B cell (primary cell): ENCODE measurements around the gene OR52N1. TPM values are rescaled to one million over a fixed set of nuclear protein-coding genes. Genes with fewer than 3 reads are reported as not detected.

Source experiments
- ATAC-seq: fragments of 200-7000 bp; cut with Tn5 transposase; one replicate; pipeline ENCODE4 v1.10.0; 2021; ENCODE audit warnings: low read depth, mild to moderate bottlenecking, moderate number of reproducible peaks, moderate library complexity
- CTCF ChIA-PET: fragments of 350-600 bp; sonication (Branson Sonifier 250); formaldehyde crosslinking; loops from one replicate; lab custom pipeline; 2021; ENCODE audit warnings: antibody characterized with exemption, inconsistent platforms; lab: Charles Lee
- POLR2A ChIA-PET: fragments of 350-600 bp; sonication (Branson Sonifier 250); formaldehyde crosslinking; loops from one replicate; lab custom pipeline; 2021; ENCODE audit warnings: antibody characterized with exemption; lab: Charles Lee
- DNase-seq: peaks from one replicate; pipeline ENCODE4 v3.0.0; 2013
- H2AFZ ChIP-seq: 2 replicates; pipeline ENCODE4 v1.6.1; 2012; ENCODE audit warnings: mild to moderate bottlenecking, low read depth, low read length; ENCODE audit not compliant: insufficient read depth, poor library complexity, severe bottlenecking
- H3K27ac ChIP-seq, 2 donors: 1 replicate in 1 of 2; 2 replicates in 1 of 2; pipeline ENCODE4 v1.5.1; 2012 to 2013; ENCODE audit warnings: low read length in 2 of 2, mild to moderate bottlenecking in 2 of 2, moderate library complexity in 1 of 2
- H3K27me3 ChIP-seq, 4 experiments: fragments of 200-600 bp in 1 of 4; sonication (generic) in 1 of 4; replicated peaks in 1 of 4; 1 replicate in 2 of 4; 2 replicates in 2 of 4; pipeline versions ENCODE4 v1.6.1 to v1.7.0; 2013 to 2016; ENCODE audit warnings: low read length in 3 of 4, mild to moderate bottlenecking in 2 of 4, mixed read lengths in 1 of 4, moderate library complexity in 1 of 4; ENCODE audit not compliant: insufficient read depth in 4 of 4, control insufficient read depth in 3 of 4; ENCODE audit errors: control extremely low read depth in 1 of 4
- H3K36me3 ChIP-seq, 2 experiments: replicated peaks in 1 of 2; 1 replicate in 1 of 2; 2 replicates in 1 of 2; pipeline versions ENCODE4 v1.6.1 to v1.7.1; 2013; ENCODE audit warnings: low read length in 1 of 2; ENCODE audit not compliant: insufficient read depth in 2 of 2, control insufficient read depth in 1 of 2; ENCODE audit errors: control extremely low read depth in 1 of 2, extremely low read depth in 1 of 2
- H3K4me1 ChIP-seq, 2 donors: fragments of 200-600 bp in 1 of 2; sonication (generic) in 1 of 2; 1 replicate in 1 of 2; 2 replicates in 1 of 2; pipeline versions ENCODE4 v1.5.1 to v1.6.1; 2013 to 2017; ENCODE audit warnings: low read length in 2 of 2; ENCODE audit not compliant: control insufficient read depth in 2 of 2, insufficient read depth in 2 of 2
- H3K4me2 ChIP-seq: replicated peaks from 2 replicates; pipeline ENCODE3; 2012; ENCODE audit warnings: mild to moderate bottlenecking, low read depth, low read length; ENCODE audit not compliant: poor library complexity, severe bottlenecking
- H3K4me3 ChIP-seq, 5 experiments: fragments of 200-600 bp in 1 of 5; sonication (generic) in 1 of 5; 1 replicate in 3 of 5; 2 replicates in 2 of 5; pipeline versions ENCODE4 v1.5.1 to v1.7.0; 2011 to 2016; ENCODE audit warnings: low read length in 4 of 5, mild to moderate bottlenecking in 4 of 5, low read depth in 2 of 5, control low read depth in 1 of 5, moderate library complexity in 1 of 5; ENCODE audit not compliant: insufficient read depth in 1 of 5; ENCODE audit errors: control extremely low read depth in 1 of 5, extremely low read depth in 1 of 5
- H3K79me2 ChIP-seq: fragments of 200-600 bp; sonication (generic); one replicate; pipeline ENCODE4 v1.6.0; 2016; ENCODE audit warnings: low read length; ENCODE audit not compliant: control insufficient read depth, insufficient read depth
- H3K9ac ChIP-seq: fragments of 200-600 bp; sonication (generic); 2 replicates; pipeline ENCODE4 v1.6.1; 2017; ENCODE audit warnings: mild to moderate bottlenecking, low read length, moderate library complexity
- H3K9me3 ChIP-seq, 3 donors: one replicate each; pipeline versions ENCODE4 v1.6.1 to v1.7.1; 2013; ENCODE audit warnings: low read length in 2 of 3; ENCODE audit not compliant: control insufficient read depth in 2 of 3, insufficient read depth in 1 of 3; ENCODE audit errors: control extremely low read depth in 1 of 3
- H4K20me1 ChIP-seq: 2 replicates; pipeline ENCODE4 v1.6.0; 2012; ENCODE audit warnings: mild to moderate bottlenecking, low read length; ENCODE audit not compliant: insufficient read depth, control insufficient read depth, poor library complexity, severe bottlenecking
- H3K27ac Mint-ChIP-seq: one replicate; pipeline ENCODE4 v1.8.0; 2021; ENCODE audit warnings: mixed read lengths
- H3K27me3 Mint-ChIP-seq: one replicate; pipeline ENCODE4 v1.8.0; 2021; ENCODE audit warnings: mixed read lengths
- H3K4me1 Mint-ChIP-seq: one replicate; pipeline ENCODE4 v1.8.0; 2021; ENCODE audit warnings: mixed read lengths
- H3K4me3 Mint-ChIP-seq: one replicate; pipeline ENCODE4 v1.8.0; 2021; ENCODE audit warnings: mixed read lengths
- H3K9me3 Mint-ChIP-seq: one replicate; pipeline ENCODE4 v1.8.0; 2022; ENCODE audit warnings: mixed read lengths; ENCODE audit not compliant: insufficient read depth
- CTCF ChIP-seq: fragments of 200-600 bp; IDR thresholded peaks from one replicate; pipeline ENCODE4 v1.8.0; 2022; ENCODE audit warnings: antibody characterized with exemption, mild to moderate bottlenecking
- EZH2 ChIP-seq: IDR thresholded peaks from 2 replicates; pipeline ENCODE4 v1.6.1; 2012; ENCODE audit warnings: borderline replicate concordance, low read depth, mild to moderate bottlenecking, moderate library complexity, low read length; ENCODE audit not compliant: insufficient read depth, poor library complexity, severe bottlenecking
- WGBS: methylation state at CpG from one replicate; pipeline ENCODE4 v1.1.5; 2013; ENCODE audit warnings: missing lambda C conversion rate; ENCODE audit not compliant: insufficient coverage; 5-methylcytosine and 5-hydroxymethylcytosine counted together
- intact Hi-C: fragments of 100-400 bp; cut with micrococcal nuclease; formaldehyde crosslinking; loops from one replicate; pipeline ENCODE4 v1.10.0; 2022
- polyA plus RNA-seq: library from polyadenylated mRNA; depleted of rRNA; stranded (reverse); fragments of >200 nt; gene quantifications from 2 replicates; pipeline ENCODE4 v1.2.3, GENCODE V29; 2012
- total RNA-seq, 2 donors: library from RNA; stranded (reverse); fragments of 120-200 nt in 1 of 2; gene quantifications; 1 replicate in 1 of 2; 2 replicates in 1 of 2; pipeline versions ENCODE4 v1.2.3 to v1.2.4, GENCODE V29; 2013 to 2022

The OR52N1 gene
- total and polyA plus RNA-seq, 2 donors (not counting 1 experiment from before 2014, with no cell fraction given), result not detected

GRCh38 chr11:5796541-5796940 lies 5.5 kb upstream of the OR52N1 start:
- no peak for DNase-seq
- TF ChIP-seq EZH2, result no peak
- TF ChIP-seq CTCF, result no peak
- H3K4me1 Mint-ChIP-seq, result no peaks in the 10 kb centered on the region
- Histone ChIP-seq H2AFZ (no peak overlapping the region), H3K27ac (no peak overlapping the region), H3K9me3 (no peaks in the 10 kb centered on the region), H3K36me3 (no peaks in the 10 kb centered on the region), H3K27me3 (peaks cover 0 to 12% (median 3%) of the 10 kb centered on the region in 4 experiments), H3K4me2 (no peak overlapping the region), H3K4me3 (no peak overlapping the region), H3K9ac (no peak overlapping the region), H3K4me1 (no peaks in the 10 kb centered on the region), H3K79me2 (no peaks in the 10 kb centered on the region), H4K20me1 (no peaks in the 10 kb centered on the region)
- no peak for ATAC-seq
- H3K27me3 Mint-ChIP-seq, result peaks cover 28% of the 10 kb centered on the region
- WGBS, result no CpG with 5 or more reads among the region's 6 CpGs
- CTCF ChIA-PET, result no interaction called here
- H3K4me3 Mint-ChIP-seq, result no peak overlapping the region
- POLR2A ChIA-PET, result no interaction called here
- no peaks in the 10 kb centered on the region for H3K9me3 Mint-ChIP-seq
- no peak overlapping the region for H3K27ac Mint-ChIP-seq
- intact Hi-C loops, result no loop called here

GRCh38 chr11:5783255-5783654 lies 7.8 kb downstream of the OR52N1 start, which contains the start of gene OR52N5:
Gene OR52N5 (minus strand): TSS chr11:5783355. CDS start chr11:5778634, 4,721 bp downstream.
- H3K4me3 ChIP-seq, result no peak within 1 kb of the TSS
- H3K27ac Mint-ChIP-seq, result no peak within 1 kb of the TSS
- intact Hi-C loops, result no loop called here
- no peaks in the 10 kb centered on the region for H3K79me2 ChIP-seq
- no peaks in the 10 kb centered on the region for H3K27me3 ChIP-seq
- no peak for DNase-seq
- no peaks in the 10 kb centered on the region for H3K4me1 ChIP-seq
- no peak within 1 kb of the TSS for H3K27ac ChIP-seq
- H2AFZ ChIP-seq, result no peak within 1 kb of the TSS
- H3K9me3 Mint-ChIP-seq, result no peaks in the 10 kb centered on the region
- CTCF ChIA-PET, result no interaction called here
- no peak within 1 kb of the TSS for H3K4me2 ChIP-seq
- H3K9me3 ChIP-seq, result no peaks in the 10 kb centered on the region
- POLR2A ChIA-PET, result no interaction called here
- H3K27me3 Mint-ChIP-seq, result peaks cover 4% of the 10 kb centered on the region
- no peaks in the 10 kb centered on the region for H3K36me3 ChIP-seq
- no peak within 1 kb of the TSS for H3K9ac ChIP-seq
- H3K4me3 Mint-ChIP-seq, result no peak within 1 kb of the TSS
- TF ChIP-seq CTCF (no peak), EZH2 (no peak)
- no peaks in the 10 kb centered on the region for H3K4me1 Mint-ChIP-seq
- WGBS, result 46% methylated on average over 3 of the region's 4 CpGs
- ATAC-seq, result no peak
- no peaks in the 10 kb centered on the region for H4K20me1 ChIP-seq
